A673 (cell line): Measurements from ENCODE around the gene PDSS1. TPM values are rescaled to one million over a fixed set of nuclear protein-coding genes. Genes with fewer than 3 reads are reported as not detected.

Experiments used
- BruUV-seq: library from RNA; stranded (reverse); fragments of 400-500 nt; replicated peaks from 2 replicates; lab custom pipeline; 2021; lab: Mats Ljungman, UMichigan
- CTCF ChIA-PET: fragments of 300-600 bp; sonication (Branson Sonifier 250); formaldehyde crosslinking; loops from one replicate; lab custom pipeline; 2022; ENCODE audit warnings: antibody characterized with exemption; lab: Charles Lee
- POLR2A ChIA-PET: fragments of 300-600 bp; sonication (Branson Sonifier 250); formaldehyde crosslinking; loops from one replicate; lab custom pipeline; 2022; ENCODE audit warnings: antibody characterized with exemption; ENCODE audit not compliant: low non-redundant PET; lab: Charles Lee
- DNase-seq: peaks from one replicate; pipeline ENCODE4 v3.0.0-alpha.2; 2015; ENCODE audit warnings: low spot score
- H3K27ac ChIP-seq: fragments of 200-600 bp; sonication (generic); 2 replicates; pipeline ENCODE4 v1.5.1; 2016; ENCODE audit warnings: mixed run types, low read depth, mild to moderate bottlenecking, mixed read lengths, antibody characterized with exemption, low read length; ENCODE audit not compliant: poor library complexity, severe bottlenecking
- H3K27me3 ChIP-seq: fragments of 200-600 bp; sonication (generic); replicated peaks from 2 replicates; pipeline ENCODE4 v1.6.1; 2017; ENCODE audit warnings: mixed run types, low read depth, mild to moderate bottlenecking, mixed read lengths, antibody characterized with exemption, low read length; ENCODE audit not compliant: insufficient read depth, poor library complexity
- H3K36me3 ChIP-seq: fragments of 200-600 bp; sonication (generic); 2 replicates; pipeline ENCODE4 v1.6.1; 2016; ENCODE audit warnings: mixed run types, mild to moderate bottlenecking, mixed read lengths, antibody characterized with exemption, low read length; ENCODE audit not compliant: insufficient read depth, poor library complexity, severe bottlenecking
- H3K4me1 ChIP-seq: fragments of 200-600 bp; sonication (generic); 2 replicates; pipeline ENCODE4 v1.6.1; 2017; ENCODE audit warnings: mixed run types, mild to moderate bottlenecking, mixed read lengths, antibody characterized with exemption, low read length; ENCODE audit not compliant: insufficient read depth, poor library complexity, severe bottlenecking
- H3K4me3 ChIP-seq: fragments of 200-600 bp; sonication (generic); 2 replicates; pipeline ENCODE4 v1.5.1; 2016; ENCODE audit warnings: low read depth, mixed run types, mild to moderate bottlenecking, mixed read lengths, low read length; ENCODE audit not compliant: poor library complexity, severe bottlenecking
- H3K9me3 ChIP-seq: fragments of 200-600 bp; sonication (generic); 2 replicates; pipeline ENCODE4 v1.6.1; 2016; ENCODE audit warnings: mixed run types, low read depth, mild to moderate bottlenecking, mixed read lengths, antibody characterized with exemption, low read length; ENCODE audit not compliant: poor library complexity, severe bottlenecking
- CTCF ChIP-seq: fragments of 300-800, 200-600 bp; sonication (generic); conservative IDR thresholded peaks from 2 replicates; pipeline ENCODE4 v1.5.1; 2017; ENCODE audit warnings: low read depth, mild to moderate bottlenecking, antibody characterized with exemption, low read length, moderate library complexity, mixed read lengths
- EZH2 ChIP-seq: fragments of 200-600 bp; sonication (generic); IDR thresholded peaks from 2 replicates; pipeline ENCODE4 v1.6.1; 2017; ENCODE audit warnings: borderline replicate concordance, low read depth, mild to moderate bottlenecking, mixed read lengths, antibody characterized with exemption, low read length; ENCODE audit not compliant: poor library complexity, severe bottlenecking
- intact Hi-C: fragments of 100-400 bp; cut with micrococcal nuclease; formaldehyde crosslinking; loops from one replicate; pipeline ENCODE4 v1.10.0; 2022; ENCODE audit not compliant: unreplicated experiment
- total RNA-seq: library from RNA; stranded (reverse); gene quantifications from 2 replicates; pipeline ENCODE4 v1.2.3, GENCODE V29; 2021

The PDSS1 gene
- total RNA-seq, 1 experiment from 2014 or later: 55.4 TPM

- Histone ChIP-seq H3K4me1 (no peaks in the 10 kb centered on the region), H3K27me3 (no peaks in the 10 kb centered on the region), H3K36me3 (peaks cover 82% of the 10 kb centered on the region), H3K4me3 (no peak overlapping the region), H3K9me3 (no peaks in the 10 kb centered on the region), H3K27ac (no peak overlapping the region)
- ChIA-PET POLR2A (no interaction called here), CTCF (no interaction called here)
- no TSS peak for BruUV-seq
- TF ChIP-seq EZH2 (no peak), CTCF (no peak)
- intact Hi-C loops: no loop called here
- DNase-seq: no peak
Observed at GRCh38 chr10:26737730-26738129, 40.2 kb downstream of the PDSS1 start.

- intact Hi-C loops: no loop called here
- H3K36me3 ChIP-seq: peaks cover 83% of the 10 kb centered on the region
Observed at GRCh38 chr10:26738301-26738911, 40.9 kb downstream of the PDSS1 start.

GRCh38 chr10:26739071-26739631 is 41.6 kb downstream of the PDSS1 start:
- Histone ChIP-seq H3K36me3 (peaks cover 85% of the 10 kb centered on the region), H3K4me1 (no peaks in the 10 kb centered on the region), H3K27me3 (no peaks in the 10 kb centered on the region), H3K27ac (no peak overlapping the region), H3K9me3 (no peaks in the 10 kb centered on the region), H3K4me3 (no peak overlapping the region)
- ChIA-PET POLR2A (no interaction called here), CTCF (no interaction called here)
- TF ChIP-seq CTCF: no peak
- no peak for TF ChIP-seq EZH2
- intact Hi-C loops: no loop called here
- DNase-seq: no peak
- no TSS peak for BruUV-seq

More at GRCh38 chr10:26738301-26738911, 40.9 kb downstream of the PDSS1 start:
- DNase-seq: no peak
- ChIA-PET POLR2A (interaction anchor here (0.5 kb wide), 1 partner anchor 127 kb away, joined by 5 read pairs; no protein-coding TSS in a partner anchor), CTCF (no interaction called here)
- Histone ChIP-seq H3K4me1 (no peaks in the 10 kb centered on the region), H3K4me3 (no peak overlapping the region), H3K27ac (no peak overlapping the region), H3K27me3 (no peaks in the 10 kb centered on the region), H3K9me3 (no peaks in the 10 kb centered on the region)
- BruUV-seq: TSS peak; percentile 1
- no peak for TF ChIP-seq CTCF
- no peak for TF ChIP-seq EZH2
